Progenitor cell of endocrine pancreas (in vitro differentiated cells): ENCODE data around the gene STRA6. TPM values are rescaled to one million over a fixed set of nuclear protein-coding genes. Genes with fewer than 3 reads are reported as not detected.

ENCODE experiments used
- DNase-seq: peaks from one replicate; pipeline ENCODE4 v3.0.0; 2021; ENCODE audit warnings: low spot score; ENCODE audit not compliant: unreplicated experiment
- H3K27ac Mint-ChIP-seq: 2 replicates; pipeline ENCODE4 v1.8.0; 2021; ENCODE audit warnings: mild to moderate bottlenecking, moderate library complexity, mixed read lengths
- H3K27me3 Mint-ChIP-seq: 2 replicates; pipeline ENCODE4 v1.8.0; 2021; ENCODE audit warnings: mixed read lengths
- H3K36me3 Mint-ChIP-seq: 2 replicates; pipeline ENCODE4 v1.8.0; 2022; ENCODE audit warnings: mixed read lengths; ENCODE audit not compliant: insufficient read depth
- H3K4me1 Mint-ChIP-seq: 2 replicates; pipeline ENCODE4 v1.8.0; 2021; ENCODE audit warnings: low read depth, mixed read lengths
- H3K4me3 Mint-ChIP-seq: 2 replicates; pipeline ENCODE4 v1.8.0; 2021; ENCODE audit warnings: low read depth, mild to moderate bottlenecking, moderate library complexity, mixed read lengths
- H3K9me3 Mint-ChIP-seq: 2 replicates; pipeline ENCODE4 v1.8.0; 2021; ENCODE audit warnings: low read depth, mixed read lengths
- CTCF ChIP-seq: fragments of 200-600 bp; sonication (generic); IDR thresholded peaks from one replicate; pipeline ENCODE4 v1.5.0; 2021; ENCODE audit warnings: antibody characterized with exemption, mild to moderate bottlenecking; ENCODE audit not compliant: unreplicated experiment
- total RNA-seq: library from RNA; stranded (reverse); gene quantifications from 2 replicates; pipeline ENCODE4 v1.2.1, GENCODE V29; 2021

Gene STRA6
- total RNA-seq, 1 donor from 2014 or later = 17.9 TPM

DNA sequence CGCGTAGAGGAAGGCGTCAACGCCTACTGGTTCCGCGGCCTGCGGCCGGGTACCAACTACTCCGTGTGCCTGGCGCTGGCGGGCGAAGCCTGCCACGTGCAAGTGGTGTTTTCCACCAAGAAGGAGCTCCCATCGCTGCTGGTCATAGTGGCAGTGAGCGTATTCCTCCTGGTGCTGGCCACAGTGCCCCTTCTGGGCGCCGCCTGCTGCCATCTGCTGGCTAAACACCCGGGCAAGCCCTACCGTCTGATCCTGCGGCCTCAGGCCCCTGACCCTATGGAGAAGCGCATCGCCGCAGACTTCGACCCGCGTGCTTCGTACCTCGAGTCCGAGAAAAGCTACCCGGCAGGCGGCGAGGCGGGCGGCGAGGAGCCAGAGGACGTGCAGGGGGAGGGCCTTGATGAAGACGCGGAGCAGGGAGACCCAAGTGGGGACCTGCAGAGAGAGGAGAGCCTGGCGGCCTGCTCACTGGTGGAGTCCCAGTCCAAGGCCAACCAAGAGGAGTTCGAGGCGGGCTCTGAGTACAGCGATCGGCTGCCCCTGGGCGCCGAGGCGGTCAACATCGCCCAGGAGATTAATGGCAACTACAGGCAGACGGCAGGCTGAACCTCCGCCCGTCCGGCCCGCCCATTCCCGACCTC is 68.1 kb downstream of the STRA6 start:
- TF ChIP-seq CTCF = peak; percentile 60
- Mint-ChIP-seq H3K27me3 (peaks cover 89% of the 10 kb centered on the region), H3K4me1 (peaks cover 14% of the 10 kb centered on the region), H3K27ac (no peak overlapping the region), H3K36me3 (no peaks in the 10 kb centered on the region), H3K4me3 (no peak overlapping the region), H3K9me3 (no peaks in the 10 kb centered on the region)
- DNase-seq = no peak

GRCh38 chr15:74133694-74134386 is 68.7 kb downstream of the STRA6 start:
- no peak overlapping the region for H3K27ac Mint-ChIP-seq
- no peak for TF ChIP-seq CTCF
- peaks cover 13% of the 10 kb centered on the region for H3K4me1 Mint-ChIP-seq
- H3K36me3 Mint-ChIP-seq = no peaks in the 10 kb centered on the region
- H3K9me3 Mint-ChIP-seq = no peaks in the 10 kb centered on the region
- no peak overlapping the region for H3K4me3 Mint-ChIP-seq
- no peak for DNase-seq
- H3K27me3 Mint-ChIP-seq = peaks cover 91% of the 10 kb centered on the region

- no peak overlapping the region for H3K27ac Mint-ChIP-seq
- no peaks in the 10 kb centered on the region for H3K9me3 Mint-ChIP-seq
- H3K36me3 Mint-ChIP-seq = no peaks in the 10 kb centered on the region
- TF ChIP-seq CTCF = no peak
- DNase-seq = no peak
- H3K4me3 Mint-ChIP-seq = no peak overlapping the region
- H3K27me3 Mint-ChIP-seq = peaks cover 89% of the 10 kb centered on the region
- H3K4me1 Mint-ChIP-seq = peaks cover 13% of the 10 kb centered on the region
Measured at GRCh38 chr15:74132681-74133651, 69.6 kb downstream of the STRA6 start.

DNA sequence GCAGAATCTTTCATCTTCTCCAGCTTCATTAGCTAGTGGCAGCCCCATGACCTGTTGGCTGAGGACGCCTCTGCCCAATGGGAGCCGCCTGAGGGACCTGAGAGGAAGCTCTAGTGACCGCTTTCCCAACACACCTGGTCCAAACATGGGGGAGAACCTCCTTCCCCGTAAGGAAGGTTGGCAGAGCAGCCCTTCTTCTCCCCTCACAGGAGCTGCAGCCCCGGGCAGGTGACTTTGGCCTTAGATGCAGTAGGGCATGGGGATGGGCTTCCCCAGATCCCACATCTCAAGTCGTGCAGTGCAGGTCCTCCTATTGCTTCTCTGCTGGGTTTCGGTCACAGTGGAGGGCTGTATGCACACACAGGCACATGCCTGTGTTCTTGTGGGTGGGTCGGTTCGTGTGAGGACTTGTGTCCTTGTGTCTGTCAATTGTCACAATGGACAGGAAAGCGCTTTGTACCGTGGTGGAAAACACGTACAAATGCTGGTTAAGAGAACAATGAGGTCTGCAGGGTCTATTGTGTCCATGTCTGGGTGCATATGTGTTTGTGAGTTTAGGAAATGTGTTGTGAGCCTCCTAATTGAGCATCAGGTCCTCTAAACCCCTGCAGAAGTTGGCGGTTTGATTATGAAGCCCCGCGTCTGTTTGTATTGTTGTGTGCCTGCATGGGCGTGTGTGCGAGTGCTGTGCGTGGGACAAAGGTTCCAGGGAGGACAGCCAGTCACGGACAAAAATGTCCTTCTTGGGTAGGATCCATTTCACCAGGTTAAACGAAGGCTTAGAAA is 70.8 kb downstream of the STRA6 start:
- Mint-ChIP-seq H3K27me3 (peaks cover 89% of the 10 kb centered on the region), H3K36me3 (no peaks in the 10 kb centered on the region), H3K9me3 (no peaks in the 10 kb centered on the region), H3K4me3 (no peak overlapping the region), H3K27ac (no peak overlapping the region), H3K4me1 (peaks cover 12% of the 10 kb centered on the region)
- DNase-seq = no peak
- no peak for TF ChIP-seq CTCF
